SK-N-SH (cell line): ENCODE results near the gene LDB1.

ENCODE experiments used
- CTCF ChIP-seq: fragments of 200-600 bp; sonication (generic); IDR thresholded peaks from 2 replicates; pipeline ENCODE4 v1.6.1; 2017; ENCODE audit warnings: antibody characterized with exemption, mild to moderate bottlenecking, moderate library complexity
- POLR2AphosphoS5 ChIP-seq: IDR thresholded peaks from 2 replicates; pipeline ENCODE4 v1.6.1; 2012; ENCODE audit warnings: low read depth, low read length
- RFX5 ChIP-seq: IDR thresholded peaks from 2 replicates; pipeline ENCODE4 v1.6.1; 2012; ENCODE audit warnings: mild to moderate bottlenecking, improper control_type of control experiment, low read length
- TF ChIP-seq, protein P1 (sequence below): IDR thresholded peaks from 2 replicates; pipeline ENCODE4 v1.4.0; 2012; ENCODE audit warnings: low read depth

DNA sequence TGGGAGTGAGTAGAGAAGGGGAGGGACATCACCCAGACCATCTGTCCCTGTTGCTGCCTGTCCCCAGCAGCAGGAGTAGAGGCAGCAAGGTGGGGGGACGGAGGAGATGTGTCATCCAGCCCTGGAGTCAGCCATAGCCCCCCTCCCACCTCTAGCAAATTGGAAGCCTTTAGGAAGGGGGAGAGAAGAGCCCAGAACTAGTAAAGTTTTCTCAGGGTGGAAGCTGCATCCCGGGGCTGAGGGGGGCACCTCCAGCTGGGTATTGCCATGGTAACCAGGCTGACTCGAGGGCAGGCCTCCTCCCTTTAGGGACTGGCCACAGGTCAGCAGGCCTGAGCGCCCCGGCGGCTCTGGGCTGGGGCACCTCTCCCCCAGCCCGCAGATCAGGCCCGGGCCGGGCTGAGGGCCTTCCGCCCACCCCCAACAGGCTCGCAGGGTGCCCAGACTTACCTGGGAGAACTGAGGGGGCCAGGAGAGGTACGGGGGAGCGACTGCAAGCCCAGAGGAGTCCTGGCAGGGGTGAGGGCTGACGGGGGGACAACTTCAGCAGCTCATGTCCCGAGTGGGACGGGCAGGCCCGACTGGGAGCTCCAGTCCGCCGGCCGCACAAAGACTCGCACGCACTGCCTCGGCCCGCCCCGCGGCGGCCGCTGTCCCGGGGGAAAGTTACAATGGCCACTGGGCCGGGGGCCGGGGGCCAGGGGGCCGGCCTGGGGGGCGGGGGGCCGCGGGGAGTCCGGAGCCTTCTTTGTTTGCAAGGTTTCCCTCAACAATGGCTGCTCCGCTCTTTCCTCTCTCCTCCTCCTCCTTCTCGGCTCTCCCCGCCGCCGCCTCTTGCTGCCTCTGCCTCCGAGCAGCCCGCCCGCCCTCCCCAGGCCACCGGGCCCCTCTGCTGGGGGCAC, 6.0 kb downstream of the LDB1 start:
- TF ChIP-seq CTCF: no peak
- TF ChIP-seq RFX5: no peak
- TF ChIP-seq, protein P1, sequence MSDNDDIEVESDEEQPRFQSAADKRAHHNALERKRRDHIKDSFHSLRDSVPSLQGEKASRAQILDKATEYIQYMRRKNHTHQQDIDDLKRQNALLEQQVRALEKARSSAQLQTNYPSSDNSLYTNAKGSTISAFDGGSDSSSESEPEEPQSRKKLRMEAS: no peak
- no peak for TF ChIP-seq POLR2AphosphoS5
